ENCODE data around the gene SP5. TPM values are rescaled to one million over a fixed set of nuclear protein-coding genes. Genes with fewer than 3 reads are reported as not detected.

Gene SP5
- total RNA-seq, 1 experiment from 2014 or later, result 0.98 TPM

DNA sequence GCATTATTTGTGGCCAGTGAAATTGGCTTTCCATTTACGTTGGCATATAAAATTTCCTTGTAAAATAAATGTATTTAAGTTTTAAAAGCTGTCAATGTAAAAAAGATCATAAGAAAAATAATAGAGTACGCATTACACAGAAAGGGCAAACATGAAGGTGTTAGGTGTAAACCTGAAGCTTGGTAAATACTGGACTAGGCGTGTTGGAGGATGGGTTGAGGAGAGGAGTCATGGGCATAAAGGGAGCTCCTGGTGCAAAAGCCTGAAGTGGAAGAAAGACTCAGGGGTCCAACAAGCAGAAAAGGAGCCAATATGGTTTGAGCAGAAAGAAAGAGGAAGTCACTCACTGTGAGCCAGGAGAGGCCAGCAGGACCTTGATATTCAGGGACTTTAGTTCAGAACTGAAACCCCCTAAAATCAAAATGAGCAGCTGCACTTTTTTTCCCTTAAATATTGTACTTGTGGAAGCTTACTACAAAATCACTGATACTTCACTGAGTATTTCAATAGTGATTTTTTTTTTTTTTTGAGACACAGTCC lies 24.4 kb downstream of the SP5 start:
- H3K27ac ChIP-seq (ENCODE audit: low read depth, low read length), result no peak overlapping the region
- intact Hi-C loops (cut with micrococcal nuclease), result loop anchor here (10.0 kb wide), 1 partner anchor 55 kb away; no protein-coding TSS in a partner anchor
- ATAC-seq (no peak), DNase-seq (ENCODE audit: low read depth, low spot score) (no peak)
- RAD21 ChIA-PET (ENCODE audit: low non-redundant PET in 1 of 2, low total read pairs in 2 of 2, uncharacterized antibody in 2 of 2, unreplicated experiment in 2 of 2), result no interaction called here
- H4K20me1 ChIP-seq (ENCODE audit: insufficient read depth), result no peaks in the 10 kb centered on the region
- H3K4me2 ChIP-seq (ENCODE audit: low read length), result peak overlapping the region; percentile 55
- H3K9me2 ChIP-seq (ENCODE audit: insufficient read depth), result no peaks in the 10 kb centered on the region
- CTCF ChIA-PET, result no interaction called here
- no peak overlapping the region for H3K9ac ChIP-seq (ENCODE audit: low read length)
- TF ChIP-seq ZBTB33 (IDR thresholded peaks at IDR 0.05; ENCODE audit: extremely low read depth, insufficient replicate concordance, low read length) (no peak), SIN3A (IDR thresholded peaks at IDR 0.05; ENCODE audit: low read depth) (no peak), YY1 (IDR thresholded peaks at IDR 0.05; ENCODE audit: extremely low read depth, insufficient replicate concordance, low read depth, low read length) (no peak), CEBPB (IDR thresholded peaks at IDR 0.05; ENCODE audit: low read depth) (no peak), TCF7L2 (IDR thresholded peaks at IDR 0.05; ENCODE audit: borderline replicate concordance, extremely low read depth, insufficient read depth, insufficient read length) (no peak), RAD21 (IDR thresholded peaks at IDR 0.05; ENCODE audit: low read depth) (no peak), POLR2AphosphoS5 (IDR thresholded peaks at IDR 0.05; ENCODE audit: low read depth, low read length) (no peak), ZNF274 (IDR thresholded peaks at IDR 0.05; ENCODE audit: low read depth, low read length) (no peak)
- TF ChIP-seq, protein P1, sequence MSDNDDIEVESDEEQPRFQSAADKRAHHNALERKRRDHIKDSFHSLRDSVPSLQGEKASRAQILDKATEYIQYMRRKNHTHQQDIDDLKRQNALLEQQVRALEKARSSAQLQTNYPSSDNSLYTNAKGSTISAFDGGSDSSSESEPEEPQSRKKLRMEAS (IDR thresholded peaks at IDR 0.05), result no peak
- peaks cover 8 to 18% of the 10 kb centered on the region in 2 experiments for H3K4me1 ChIP-seq (ENCODE audit: control insufficient read depth in 1 of 2, insufficient read depth in 2 of 2, low read length in 2 of 2)
- BruUV-seq (replicated peaks), result no TSS peak
- no peaks in the 10 kb centered on the region for H3K79me2 ChIP-seq (ENCODE audit: insufficient read depth, low read length)
- no peaks in the 10 kb centered on the region for H3K9me3 ChIP-seq (ENCODE audit: control insufficient read depth in 1 of 2, insufficient read depth in 1 of 2, low read depth in 1 of 2, low read length in 2 of 2)
- no peaks in the 10 kb centered on the region for H3K36me3 ChIP-seq (ENCODE audit: control insufficient read depth in 1 of 2, insufficient read depth in 2 of 2, low read length in 2 of 2)
- no peaks in the 10 kb centered on the region for H3K27me3 ChIP-seq (ENCODE audit: insufficient read depth, low read length)
- POLR2A ChIA-PET, result no interaction called here
- peak overlapping the region; percentile 27 for H2AFZ ChIP-seq (ENCODE audit: low read depth, low read length, poor library complexity, severe bottlenecking)
- peak overlapping the region in 1 of 2 experiments; percentile 32; a peak in 1 of 4 replicates for H3K4me3 ChIP-seq (replicated peaks in 1 of 2; ENCODE audit: low read depth in 1 of 2, low read length in 2 of 2)
